HG03175 (cell line): Measurements from ENCODE around the gene UCHL5.
A peak's percentile ranks its signal among the peaks of the same experiment; 100 is the strongest.

ENCODE experiments used
- ATAC-seq: cut with Tn5 transposase; IDR thresholded peaks from one replicate; pipeline ENCODE4 v1.9.1; 2021; ENCODE audit warnings: mild to moderate bottlenecking, moderate library complexity; ENCODE audit not compliant: unreplicated experiment

UCHL5 gene

GRCh38 chr1:192968323-192968722 is 90.8 kb downstream of the UCHL5 start:
- no peak for ATAC-seq

GRCh38 chr1:192967901-192968300 is 91.3 kb downstream of the UCHL5 start:
- no peak for ATAC-seq

GRCh38 chr1:192967211-192967877 is 91.8 kb downstream of the UCHL5 start:
- no peak for ATAC-seq

DNA sequence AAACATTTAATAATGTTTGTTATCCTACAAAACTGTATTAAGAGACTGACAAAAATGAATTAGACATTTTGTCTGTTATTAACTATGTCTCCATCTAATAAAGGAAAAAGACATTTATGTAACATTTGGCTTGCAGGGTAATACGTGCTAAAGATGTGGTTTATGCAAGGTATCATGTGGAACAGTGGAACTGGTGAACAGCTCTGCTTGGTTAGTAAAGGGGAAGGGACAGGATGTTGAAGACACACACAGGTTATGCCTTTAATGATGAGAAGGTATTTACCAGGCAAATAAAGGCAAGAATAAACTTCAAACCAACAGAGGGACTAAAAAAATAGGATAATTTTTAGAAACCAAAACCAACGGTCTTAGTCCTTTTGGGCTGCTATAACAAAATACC is 93.1 kb downstream of the UCHL5 start:
- peak; percentile 53 for ATAC-seq

DNA sequence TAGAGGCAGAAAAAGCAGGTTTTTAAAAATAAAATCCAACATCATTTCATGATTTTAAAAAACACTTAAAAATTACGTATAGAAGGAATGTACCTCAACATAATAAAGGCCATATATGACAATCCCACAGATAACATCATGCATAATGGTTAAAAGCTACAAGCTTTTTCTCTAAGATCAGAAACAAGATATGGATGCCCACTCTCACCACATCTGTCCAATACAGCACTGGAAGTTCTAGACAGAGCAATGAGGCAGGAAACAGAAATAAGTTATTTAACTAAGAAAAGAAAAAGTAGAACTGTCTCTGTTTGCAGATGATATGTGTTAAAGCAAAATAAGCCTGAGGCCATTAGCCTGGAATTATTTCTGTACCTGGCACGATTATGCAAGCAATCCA is 96.3 kb downstream of the UCHL5 start:
- no peak for ATAC-seq
